BLaER1 treated with 17β-estradiol and CSF1 and Interleukin-3, amounts not matched to agents 10 nM and 100 nM (cell line): ENCODE results near the gene LTBP2.

Experiments
- H3K27ac ChIP-seq, 11 experiments: shearing (Covaris generic); formaldehyde crosslinking; 2 replicates each; pipeline ENCODE4 v1.8.1; 2022
- H3K27me3 ChIP-seq, 11 experiments: shearing (Covaris generic); formaldehyde crosslinking; 2 replicates each; pipeline ENCODE4 v1.8.1; 2022
- H3K36me3 ChIP-seq, 11 experiments: shearing (Covaris generic); formaldehyde crosslinking; 2 replicates each; pipeline ENCODE4 v1.8.1; 2022
- H3K4me1 ChIP-seq, 10 experiments: shearing (Covaris generic); formaldehyde crosslinking; 2 replicates each; pipeline ENCODE4 v1.8.1; 2022
- H3K4me2 ChIP-seq, 11 experiments: shearing (Covaris generic); formaldehyde crosslinking; 2 replicates each; pipeline ENCODE4 v1.8.1; 2022
- H3K4me3 ChIP-seq, 10 experiments: shearing (Covaris generic); formaldehyde crosslinking; 2 replicates each; pipeline ENCODE4 v1.8.1; 2022
- H3K9ac ChIP-seq, 11 experiments: shearing (Covaris generic); formaldehyde crosslinking; 2 replicates each; pipeline ENCODE4 v1.8.1; 2022
- H3K9me3 ChIP-seq, 11 experiments: shearing (Covaris generic); formaldehyde crosslinking; replicated peaks in 1 of 11; 2 replicates each; pipeline ENCODE4 v1.8.1; 2022
- H4K20me1 ChIP-seq, 11 experiments: shearing (Covaris generic); formaldehyde crosslinking; 2 replicates each; pipeline ENCODE4 v1.8.1; 2022
- Cebpa-rat ChIP-seq, 11 experiments: shearing (Covaris generic); IDR thresholded peaks; 2 replicates each; pipeline ENCODE4 v1.8.1; 2022

The LTBP2 gene

GRCh38 chr14:74571441-74571841, 40.6 kb downstream of the LTBP2 start:
- peak overlapping the region in 10 of 11 experiments; percentile 32 to 81 (median 71); a peak in 18 of 22 replicates for H3K9ac ChIP-seq
- H3K36me3 ChIP-seq = no peaks in the 10 kb centered on the region
- H3K4me2 ChIP-seq = peak overlapping the region; percentile 11 to 94 (median 83); a peak in 21 of 22 replicates
- no peaks in the 10 kb centered on the region for H3K9me3 ChIP-seq
- H3K27ac ChIP-seq = peak overlapping the region; percentile 20 to 97 (median 84); a peak in 20 of 22 replicates
- H3K4me3 ChIP-seq = peak overlapping the region in 3 of 10 experiments; percentile 0 to 41 (median 30); a peak in 1 of 20 replicates
- H3K27me3 ChIP-seq = no peaks in the 10 kb centered on the region
- TF ChIP-seq Cebpa-rat (IDR thresholded peaks at IDR 0.05) = no peak
- peaks cover 34 to 96% (median 66%) of the 10 kb centered on the region in 10 experiments for H3K4me1 ChIP-seq
- H4K20me1 ChIP-seq = no peaks in the 10 kb centered on the region

GRCh38 chr14:74570696-74571095, 41.3 kb downstream of the LTBP2 start:
- H4K20me1 ChIP-seq = no peaks in the 10 kb centered on the region
- H3K9me3 ChIP-seq = no peaks in the 10 kb centered on the region
- no peaks in the 10 kb centered on the region for H3K27me3 ChIP-seq
- H3K4me1 ChIP-seq = peaks cover 34 to 91% (median 62%) of the 10 kb centered on the region in 10 experiments
- H3K4me3 ChIP-seq = no peak overlapping the region
- no peak for TF ChIP-seq Cebpa-rat (IDR thresholded peaks at IDR 0.05)
- peak overlapping the region in 10 of 11 experiments; percentile 71 to 97 (median 86); a peak in 19 of 22 replicates for H3K27ac ChIP-seq
- H3K9ac ChIP-seq = peak overlapping the region in 6 of 11 experiments; percentile 60 to 81 (median 76); a peak in 9 of 22 replicates
- H3K36me3 ChIP-seq = no peaks in the 10 kb centered on the region
- peak overlapping the region in 8 of 11 experiments; percentile 73 to 94 (median 88); a peak in 15 of 22 replicates for H3K4me2 ChIP-seq

GRCh38 chr14:74569806-74570591, 42.0 kb downstream of the LTBP2 start:
- H3K9ac ChIP-seq = peak overlapping the region in 4 of 11 experiments; percentile 60 to 81 (median 76); a peak in 7 of 22 replicates
- H3K4me3 ChIP-seq = no peak overlapping the region
- no peaks in the 10 kb centered on the region for H3K9me3 ChIP-seq
- no peaks in the 10 kb centered on the region for H3K36me3 ChIP-seq
- H3K27me3 ChIP-seq = no peaks in the 10 kb centered on the region
- peaks cover 28 to 84% (median 55%) of the 10 kb centered on the region in 10 experiments for H3K4me1 ChIP-seq
- H3K27ac ChIP-seq = peak overlapping the region in 10 of 11 experiments; percentile 40 to 97 (median 86); a peak in 19 of 22 replicates
- H3K4me2 ChIP-seq = peak overlapping the region in 7 of 11 experiments; percentile 73 to 94 (median 91); a peak in 12 of 22 replicates
- TF ChIP-seq Cebpa-rat (IDR thresholded peaks at IDR 0.05) = no peak
- no peaks in the 10 kb centered on the region for H4K20me1 ChIP-seq

- Histone ChIP-seq H3K27me3 (no peaks in the 10 kb centered on the region), H3K36me3 (no peaks in the 10 kb centered on the region), H3K27ac (peak overlapping the region in 6 of 11 experiments; percentile 79 to 97 (median 91); a peak in 6 of 22 replicates), H3K4me1 (peaks cover 21 to 78% (median 49%) of the 10 kb centered on the region in 10 experiments), H4K20me1 (no peaks in the 10 kb centered on the region), H3K4me2 (peak overlapping the region in 6 of 11 experiments; percentile 83 to 94 (median 92); a peak in 9 of 22 replicates), H3K9me3 (no peaks in the 10 kb centered on the region), H3K4me3 (no peak overlapping the region), H3K9ac (no peak overlapping the region)
- no peak for TF ChIP-seq Cebpa-rat (IDR thresholded peaks at IDR 0.05)
Observed at GRCh38 chr14:74569387-74569786, 42.6 kb downstream of the LTBP2 start.

- Histone ChIP-seq H3K9ac (no peak overlapping the region), H3K4me3 (no peak overlapping the region), H4K20me1 (no peaks in the 10 kb centered on the region), H3K4me1 (peaks cover 17 to 73% (median 44%) of the 10 kb centered on the region in 10 experiments; a peak in 19 of 20 replicates), H3K27ac (0 out of 22 replicates have a peak overlapping the region, but pooled peaks of 1 of the 11 experiments have one; percentile 94), H3K4me2 (peak overlapping the region in 4 of 11 experiments; percentile 16 to 94 (median 92); a peak in 5 of 22 replicates), H3K9me3 (no peaks in the 10 kb centered on the region), H3K27me3 (no peaks in the 10 kb centered on the region), H3K36me3 (no peaks in the 10 kb centered on the region)
- TF ChIP-seq Cebpa-rat (IDR thresholded peaks at IDR 0.05) = no peak
Observed at GRCh38 chr14:74568911-74569310, 43.1 kb downstream of the LTBP2 start.

GRCh38 chr14:74568380-74568649, 43.7 kb downstream of the LTBP2 start:
- Histone ChIP-seq H4K20me1 (no peaks in the 10 kb centered on the region), H3K36me3 (no peaks in the 10 kb centered on the region), H3K9me3 (no peaks in the 10 kb centered on the region), H3K9ac (no peak overlapping the region), H3K4me3 (no peak overlapping the region), H3K27me3 (no peaks in the 10 kb centered on the region), H3K27ac (peak overlapping the region in 1 of 11 experiments; percentile 47; a peak in 1 of 22 replicates), H3K4me1 (peaks cover 15 to 72% (median 38%) of the 10 kb centered on the region in 10 experiments; a peak in 19 of 20 replicates), H3K4me2 (peak overlapping the region in 3 of 11 experiments; percentile 32 to 53 (median 33); a peak in 5 of 22 replicates)
- no peak for TF ChIP-seq Cebpa-rat (IDR thresholded peaks at IDR 0.05)

GRCh38 chr14:74567646-74568379, 44.2 kb downstream of the LTBP2 start:
- no peaks in the 10 kb centered on the region for H3K27me3 ChIP-seq
- peaks cover 15 to 72% (median 33%) of the 10 kb centered on the region in 10 experiments; a peak in 19 of 20 replicates for H3K4me1 ChIP-seq
- peak overlapping the region in 6 of 11 experiments; percentile 9 to 47 (median 30); a peak in 7 of 22 replicates for H3K27ac ChIP-seq
- no peak for TF ChIP-seq Cebpa-rat (IDR thresholded peaks at IDR 0.05)
- peak overlapping the region in 3 of 11 experiments; percentile 32 to 53 (median 33); a peak in 5 of 22 replicates for H3K4me2 ChIP-seq
- H3K36me3 ChIP-seq = no peaks in the 10 kb centered on the region
- no peaks in the 10 kb centered on the region for H3K9me3 ChIP-seq
- H3K4me3 ChIP-seq = no peak overlapping the region
- no peaks in the 10 kb centered on the region for H4K20me1 ChIP-seq
- H3K9ac ChIP-seq = no peak overlapping the region

- Histone ChIP-seq H3K9ac (0 out of 22 replicates have a peak overlapping the region, but pooled peaks of 1 of the 11 experiments have one; percentile 48), H3K27ac (peak overlapping the region in 7 of 11 experiments; percentile 6 to 47 (median 18); a peak in 9 of 22 replicates), H3K4me1 (peaks cover 9 to 68% (median 27%) of the 10 kb centered on the region in 10 experiments; a peak in 19 of 20 replicates)
Observed at GRCh38 chr14:74567219-74567618, 44.8 kb downstream of the LTBP2 start.

More at GRCh38 chr14:74567219-74567618, 44.8 kb downstream of the LTBP2 start:
- no peak overlapping the region for H3K4me3 ChIP-seq
- no peaks in the 10 kb centered on the region for H3K36me3 ChIP-seq
- no peak for TF ChIP-seq Cebpa-rat (IDR thresholded peaks at IDR 0.05)
- peak overlapping the region in 2 of 11 experiments; percentile 39 to 53; a peak in 2 of 22 replicates for H3K4me2 ChIP-seq
- H3K27me3 ChIP-seq = no peaks in the 10 kb centered on the region
- no peaks in the 10 kb centered on the region for H3K9me3 ChIP-seq
- no peaks in the 10 kb centered on the region for H4K20me1 ChIP-seq
